ENCODE measurements around the gene GLP2R. TPM values are rescaled to one million over a fixed set of nuclear protein-coding genes. Genes with fewer than 3 reads are reported as not detected.

GLP2R gene
- total and polyA plus RNA-seq, 8 donors = 0.93 to 2.6 (median 2.2) TPM

- Histone ChIP-seq H3K36me3 (no peaks in the 10 kb centered on the region), H3K4me1 (peaks cover 0 to 4% of the 10 kb centered on the region in 2 donors), H3K27ac (no peak overlapping the region), H3K4me3 (no peak overlapping the region), H3K27me3 (peaks cover 0 to 29% of the 10 kb centered on the region in 2 donors), H3K9me3 (no peaks in the 10 kb centered on the region)
- DNase-seq (no peak), ATAC-seq (no peak)
- no peak for TF ChIP-seq CTCF (IDR thresholded peaks at IDR 0.05)
- intact Hi-C loops (cut with DNase I) = no loop called here
Observed at GRCh38 chr17:9898812-9899211, 73.1 kb downstream of the GLP2R start.

- no peak overlapping the region for H3K27ac ChIP-seq
Observed at GRCh38 chr17:9899280-9900043, 73.7 kb downstream of the GLP2R start.

GRCh38 chr17:9900044-9900594 lies 74.4 kb downstream of the GLP2R start:
- Histone ChIP-seq H3K27ac (no peak overlapping the region), H3K36me3 (no peaks in the 10 kb centered on the region), H3K9me3 (no peaks in the 10 kb centered on the region), H3K4me1 (peaks cover 0 to 4% of the 10 kb centered on the region in 2 donors), H3K4me3 (no peak overlapping the region), H3K27me3 (peaks cover 0 to 18% of the 10 kb centered on the region in 2 donors)
- no peak for DNase-seq
- ATAC-seq = no peak
- TF ChIP-seq CTCF (IDR thresholded peaks at IDR 0.05) = no peak
- intact Hi-C loops (cut with DNase I) = no loop called here

More at GRCh38 chr17:9899280-9900043, 73.7 kb downstream of the GLP2R start:
- ATAC-seq (no peak), DNase-seq (no peak)
- no peaks in the 10 kb centered on the region for H3K9me3 ChIP-seq
- no peak for TF ChIP-seq CTCF (IDR thresholded peaks at IDR 0.05)
- no peak overlapping the region for H3K4me3 ChIP-seq
- intact Hi-C loops (cut with DNase I) = no loop called here
- peaks cover 0 to 24% of the 10 kb centered on the region in 2 donors for H3K27me3 ChIP-seq
- no peaks in the 10 kb centered on the region for H3K36me3 ChIP-seq
- peaks cover 0 to 4% of the 10 kb centered on the region in 2 donors for H3K4me1 ChIP-seq

GRCh38 chr17:9900784-9901183 lies 75.1 kb downstream of the GLP2R start:
- intact Hi-C loops (cut with DNase I) = no loop called here
- ATAC-seq (peak; percentile 20), DNase-seq (no peak)
- no peak for TF ChIP-seq CTCF (IDR thresholded peaks at IDR 0.05)
- Histone ChIP-seq H3K27ac (peak overlapping the region in 1 of 2 donors; percentile 33), H3K4me1 (peaks cover 0 to 4% of the 10 kb centered on the region in 2 donors), H3K4me3 (no peak overlapping the region), H3K27me3 (peaks cover 0 to 15% of the 10 kb centered on the region in 2 donors), H3K9me3 (no peaks in the 10 kb centered on the region), H3K36me3 (no peaks in the 10 kb centered on the region)

GRCh38 chr17:9902120-9902519 lies 76.4 kb downstream of the GLP2R start:
- H3K4me3 ChIP-seq = no peak overlapping the region
- peaks cover 0 to 4% of the 10 kb centered on the region in 2 donors for H3K4me1 ChIP-seq
- peak in 2 of 4 donors; percentile 32 to 59 for DNase-seq
- TF ChIP-seq CTCF (IDR thresholded peaks at IDR 0.05) = no peak
- ATAC-seq = no peak
- intact Hi-C loops (cut with DNase I) = no loop called here
- H3K9me3 ChIP-seq = no peaks in the 10 kb centered on the region
- no peak overlapping the region for H3K27ac ChIP-seq
- H3K36me3 ChIP-seq = no peaks in the 10 kb centered on the region
- H3K27me3 ChIP-seq = peaks cover 0 to 25% of the 10 kb centered on the region in 2 donors
